Glutamatergic neuron (in vitro differentiated cells): ENCODE measurements around the gene RNU5D-1. TPM values are rescaled to one million over a fixed set of nuclear protein-coding genes. Genes with fewer than 3 reads are reported as not detected.

ENCODE experiments used
- DNase-seq: peaks from one replicate; pipeline ENCODE4 v3.0.0; 2022
- H3K27ac Mint-ChIP-seq: one replicate; pipeline ENCODE4 v1.8.0; 2020; ENCODE audit warnings: mild to moderate bottlenecking, mixed read lengths, inconsistent platforms; ENCODE audit not compliant: unreplicated experiment
- H3K27me3 Mint-ChIP-seq: one replicate; pipeline ENCODE4 v1.8.0; 2020; ENCODE audit warnings: mild to moderate bottlenecking, moderate library complexity, mixed read lengths, inconsistent platforms; ENCODE audit not compliant: unreplicated experiment
- H3K36me3 Mint-ChIP-seq: one replicate; pipeline ENCODE4 v1.8.0; 2020; ENCODE audit warnings: mild to moderate bottlenecking, mixed read lengths, inconsistent platforms; ENCODE audit not compliant: unreplicated experiment
- H3K4me1 Mint-ChIP-seq: one replicate; pipeline ENCODE4 v1.8.0; 2020; ENCODE audit warnings: mild to moderate bottlenecking, low read depth, mixed read lengths, inconsistent platforms; ENCODE audit not compliant: unreplicated experiment
- H3K4me3 Mint-ChIP-seq: one replicate; pipeline ENCODE4 v1.8.0; 2020; ENCODE audit warnings: mild to moderate bottlenecking, mixed read lengths, inconsistent platforms; ENCODE audit not compliant: unreplicated experiment
- H3K9me3 Mint-ChIP-seq: one replicate; pipeline ENCODE4 v1.8.0; 2020; ENCODE audit warnings: mild to moderate bottlenecking, moderate library complexity, mixed read lengths, inconsistent platforms; ENCODE audit not compliant: unreplicated experiment
- CTCF ChIP-seq: fragments of 200-600 bp; sonication (generic); IDR thresholded peaks from one replicate; pipeline ENCODE4 v1.5.0; 2021; ENCODE audit not compliant: partially characterized antibody, unreplicated experiment
- total RNA-seq: library from RNA; stranded (reverse); fragmentation: NEBNext Ultra II Directional; extraction: Animal tissue kit (Norgen Biotek cat#: 25700); gene quantifications from one replicate; pipeline ENCODE4 v1.2.1, GENCODE V29; 2021; ENCODE audit not compliant: unreplicated experiment

RNU5D-1 gene
- total RNA-seq, 1 donor from 2014 or later, result not detected

GRCh38 chr1:44689447-44689765 is 41.6 kb downstream of the RNU5D-1 start:
- no peaks in the 10 kb centered on the region for H3K9me3 Mint-ChIP-seq
- no peaks in the 10 kb centered on the region for H3K4me1 Mint-ChIP-seq
- DNase-seq, result no peak
- no peaks in the 10 kb centered on the region for H3K36me3 Mint-ChIP-seq
- H3K27ac Mint-ChIP-seq, result no peak overlapping the region
- no peak for TF ChIP-seq CTCF
- no peaks in the 10 kb centered on the region for H3K27me3 Mint-ChIP-seq
- H3K4me3 Mint-ChIP-seq, result no peak overlapping the region

GRCh38 chr1:44688760-44689446 is 42.1 kb downstream of the RNU5D-1 start:
- Mint-ChIP-seq H3K36me3 (no peaks in the 10 kb centered on the region), H3K27me3 (no peaks in the 10 kb centered on the region)

GRCh38 chr1:44685881-44686280 is 45.1 kb downstream of the RNU5D-1 start:
- H3K27ac Mint-ChIP-seq, result no peak overlapping the region
- H3K36me3 Mint-ChIP-seq, result peaks cover 5% of the 10 kb centered on the region
- peaks cover 2% of the 10 kb centered on the region for H3K27me3 Mint-ChIP-seq
- DNase-seq, result no peak
- H3K9me3 Mint-ChIP-seq, result peaks cover 2% of the 10 kb centered on the region
- H3K4me3 Mint-ChIP-seq, result no peak overlapping the region
- H3K4me1 Mint-ChIP-seq, result no peaks in the 10 kb centered on the region
- no peak for TF ChIP-seq CTCF

More at GRCh38 chr1:44688760-44689446, 42.1 kb downstream of the RNU5D-1 start:
- no peak overlapping the region for H3K27ac Mint-ChIP-seq
- no peak overlapping the region for H3K4me3 Mint-ChIP-seq
- no peak for DNase-seq
- no peak for TF ChIP-seq CTCF
- no peaks in the 10 kb centered on the region for H3K4me1 Mint-ChIP-seq
- no peaks in the 10 kb centered on the region for H3K9me3 Mint-ChIP-seq

GRCh38 chr1:44685218-44685617 is 45.8 kb downstream of the RNU5D-1 start:
- peaks cover 5% of the 10 kb centered on the region for H3K36me3 Mint-ChIP-seq
- H3K4me1 Mint-ChIP-seq, result no peaks in the 10 kb centered on the region
- peaks cover 2% of the 10 kb centered on the region for H3K9me3 Mint-ChIP-seq
- no peak for DNase-seq
- H3K27ac Mint-ChIP-seq, result no peak overlapping the region
- no peak for TF ChIP-seq CTCF
- H3K27me3 Mint-ChIP-seq, result peaks cover 2% of the 10 kb centered on the region
- no peak overlapping the region for H3K4me3 Mint-ChIP-seq

- DNase-seq, result no peak
- H3K4me1 Mint-ChIP-seq, result no peaks in the 10 kb centered on the region
- H3K4me3 Mint-ChIP-seq, result no peak overlapping the region
- no peak overlapping the region for H3K27ac Mint-ChIP-seq
- H3K27me3 Mint-ChIP-seq, result peaks cover 2% of the 10 kb centered on the region
- TF ChIP-seq CTCF, result no peak
- peaks cover 2% of the 10 kb centered on the region for H3K9me3 Mint-ChIP-seq
- H3K36me3 Mint-ChIP-seq, result peaks cover 5% of the 10 kb centered on the region
Measured at GRCh38 chr1:44684525-44684924, 46.4 kb downstream of the RNU5D-1 start.
